ENCODE data around the gene C2CD4D. TPM values are rescaled to one million over a fixed set of nuclear protein-coding genes. Genes with fewer than 3 reads are reported as not detected.

The C2CD4D gene
- total RNA-seq, 1 experiment from 2014 or later = 1.2 TPM

DNA sequence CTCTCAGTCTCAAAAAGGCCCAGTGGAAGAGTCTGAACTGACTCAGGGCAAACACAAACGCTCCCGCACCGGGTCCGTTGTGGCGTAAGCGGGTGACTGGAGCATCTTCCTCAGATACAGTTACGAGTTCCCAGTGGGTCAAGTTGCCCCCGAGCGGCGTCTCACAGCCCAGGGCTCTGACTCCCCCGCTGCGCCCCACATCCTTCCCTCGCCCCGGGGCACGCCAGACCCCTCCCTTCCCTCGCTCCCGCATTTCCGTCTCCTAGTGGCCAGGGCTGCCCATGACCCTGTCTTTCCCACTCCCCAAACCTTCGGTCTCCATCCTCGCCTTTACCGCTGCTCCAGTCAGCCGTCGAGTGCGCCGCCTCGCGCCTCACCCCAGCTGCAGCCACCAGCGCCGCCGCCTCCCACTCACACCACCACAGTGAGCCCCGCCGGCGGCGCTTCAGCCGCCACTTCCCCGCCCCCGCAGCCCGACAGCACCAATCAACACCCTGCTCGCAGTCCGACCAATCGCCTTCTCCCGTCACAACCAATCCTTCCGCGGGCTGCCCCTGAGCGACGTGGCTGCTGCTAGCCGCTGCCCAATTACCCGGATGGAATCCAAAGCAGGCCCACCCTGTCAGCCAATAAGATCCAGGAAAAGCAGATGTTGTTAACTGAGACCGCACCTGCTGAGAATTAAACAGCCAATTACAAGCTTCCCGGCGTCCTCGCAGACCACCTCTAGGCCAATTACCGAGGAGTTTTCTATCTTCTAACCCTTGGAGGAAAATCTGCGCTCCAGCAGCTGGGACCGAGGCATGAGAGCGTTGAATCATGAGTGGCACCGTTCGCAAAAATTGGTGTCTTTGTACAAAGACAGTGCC is 49.3 kb downstream of the C2CD4D start, which contains the start of gene TDRKH:
TSS of gene TDRKH (minus strand) at position 430 of the 869 bp plus-strand sequence. CDS start 7,478 bp downstream, outside the sequence.
- no peaks in the 10 kb centered on the region for H3K36me3 ChIP-seq (ENCODE audit: control insufficient read depth, insufficient read depth, low read length)
- POLR2A ChIA-PET = interaction anchor here (0.5 to 0.6 kb wide), 3 partner anchors 53 to 709 kb away, joined by 3 to 6 read pairs (median 4); no protein-coding TSS in a partner anchor
- H3K27me3 ChIP-seq (ENCODE audit: control insufficient read depth, insufficient read depth, low read length) = no peaks in the 10 kb centered on the region
- BruUV-seq (replicated peaks) = TSS peak; percentile 80
- TF ChIP-seq TCF7L2 (IDR thresholded peaks at IDR 0.05; ENCODE audit: low read depth, low read length) = peak; percentile 17; the same call in 1 of the 2 replicates
- TF ChIP-seq SIN3A (IDR thresholded peaks at IDR 0.05; ENCODE audit: borderline replicate concordance, insufficient read depth, low read depth, low read length) = peak; percentile 9; the same call in 1 of the 2 replicates
- TF ChIP-seq, protein P1, sequence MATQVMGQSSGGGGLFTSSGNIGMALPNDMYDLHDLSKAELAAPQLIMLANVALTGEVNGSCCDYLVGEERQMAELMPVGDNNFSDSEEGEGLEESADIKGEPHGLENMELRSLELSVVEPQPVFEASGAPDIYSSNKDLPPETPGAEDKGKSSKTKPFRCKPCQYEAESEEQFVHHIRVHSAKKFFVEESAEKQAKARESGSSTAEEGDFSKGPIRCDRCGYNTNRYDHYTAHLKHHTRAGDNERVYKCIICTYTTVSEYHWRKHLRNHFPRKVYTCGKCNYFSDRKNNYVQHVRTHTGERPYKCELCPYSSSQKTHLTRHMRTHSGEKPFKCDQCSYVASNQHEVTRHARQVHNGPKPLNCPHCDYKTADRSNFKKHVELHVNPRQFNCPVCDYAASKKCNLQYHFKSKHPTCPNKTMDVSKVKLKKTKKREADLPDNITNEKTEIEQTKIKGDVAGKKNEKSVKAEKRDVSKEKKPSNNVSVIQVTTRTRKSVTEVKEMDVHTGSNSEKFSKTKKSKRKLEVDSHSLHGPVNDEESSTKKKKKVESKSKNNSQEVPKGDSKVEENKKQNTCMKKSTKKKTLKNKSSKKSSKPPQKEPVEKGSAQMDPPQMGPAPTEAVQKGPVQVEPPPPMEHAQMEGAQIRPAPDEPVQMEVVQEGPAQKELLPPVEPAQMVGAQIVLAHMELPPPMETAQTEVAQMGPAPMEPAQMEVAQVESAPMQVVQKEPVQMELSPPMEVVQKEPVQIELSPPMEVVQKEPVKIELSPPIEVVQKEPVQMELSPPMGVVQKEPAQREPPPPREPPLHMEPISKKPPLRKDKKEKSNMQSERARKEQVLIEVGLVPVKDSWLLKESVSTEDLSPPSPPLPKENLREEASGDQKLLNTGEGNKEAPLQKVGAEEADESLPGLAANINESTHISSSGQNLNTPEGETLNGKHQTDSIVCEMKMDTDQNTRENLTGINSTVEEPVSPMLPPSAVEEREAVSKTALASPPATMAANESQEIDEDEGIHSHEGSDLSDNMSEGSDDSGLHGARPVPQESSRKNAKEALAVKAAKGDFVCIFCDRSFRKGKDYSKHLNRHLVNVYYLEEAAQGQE (IDR thresholded peaks at IDR 0.05; ENCODE audit: insufficient read depth in 1 of 2, low read depth in 2 of 2, low read length in 1 of 2) = no peak
- TF ChIP-seq POLR2AphosphoS5 (IDR thresholded peaks at IDR 0.05; ENCODE audit: low read depth, low read length) = peak; percentile 48; the same call in 1 of the 2 replicates
- TF ChIP-seq, protein P2, sequence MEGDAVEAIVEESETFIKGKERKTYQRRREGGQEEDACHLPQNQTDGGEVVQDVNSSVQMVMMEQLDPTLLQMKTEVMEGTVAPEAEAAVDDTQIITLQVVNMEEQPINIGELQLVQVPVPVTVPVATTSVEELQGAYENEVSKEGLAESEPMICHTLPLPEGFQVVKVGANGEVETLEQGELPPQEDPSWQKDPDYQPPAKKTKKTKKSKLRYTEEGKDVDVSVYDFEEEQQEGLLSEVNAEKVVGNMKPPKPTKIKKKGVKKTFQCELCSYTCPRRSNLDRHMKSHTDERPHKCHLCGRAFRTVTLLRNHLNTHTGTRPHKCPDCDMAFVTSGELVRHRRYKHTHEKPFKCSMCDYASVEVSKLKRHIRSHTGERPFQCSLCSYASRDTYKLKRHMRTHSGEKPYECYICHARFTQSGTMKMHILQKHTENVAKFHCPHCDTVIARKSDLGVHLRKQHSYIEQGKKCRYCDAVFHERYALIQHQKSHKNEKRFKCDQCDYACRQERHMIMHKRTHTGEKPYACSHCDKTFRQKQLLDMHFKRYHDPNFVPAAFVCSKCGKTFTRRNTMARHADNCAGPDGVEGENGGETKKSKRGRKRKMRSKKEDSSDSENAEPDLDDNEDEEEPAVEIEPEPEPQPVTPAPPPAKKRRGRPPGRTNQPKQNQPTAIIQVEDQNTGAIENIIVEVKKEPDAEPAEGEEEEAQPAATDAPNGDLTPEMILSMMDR (IDR thresholded peaks at IDR 0.05) = no peak
- peak; percentile 99 for ATAC-seq
- intact Hi-C loops (cut with micrococcal nuclease; ENCODE audit: unreplicated experiment) (no loop called here), in situ Hi-C loops (cut with HindIII; ENCODE audit: low pct_unique_long_range_greater_than_20kb, low sequenced_read_pairs) (no loop called here)
- peak within 1 kb of the TSS; percentile 81 to 95 for H3K4me3 ChIP-seq (ENCODE audit: low read depth in 2 of 2, low read length in 2 of 2)
- H3K4me1 ChIP-seq (ENCODE audit: control insufficient read depth, insufficient read depth, low read length) = peaks cover 18% of the 10 kb centered on the region; the same call in 1 of the 2 replicates
- peak within 1 kb of the TSS; percentile 82 for H3K27ac ChIP-seq (ENCODE audit: low read length)
- CTCF ChIA-PET = interaction anchor here (0.7 kb wide), 1 partner anchor 40 kb away, joined by 3 read pairs; no protein-coding TSS in a partner anchor
- peak; percentile 96 for DNase-seq (ENCODE audit: low read depth, low spot score)
- no peaks in the 10 kb centered on the region for H3K9me3 ChIP-seq (ENCODE audit: control insufficient read depth, insufficient read depth, low read depth, low read length)

Other genes starting within 250 kb of the C2CD4D start
- gene SNX27, start 227.8 kb downstream of the C2CD4D start, total RNA-seq (2021; ENCODE audit: unreplicated experiment) = 58.4 TPM
- not detected for gene CELF3, start 123.0 kb downstream of the C2CD4D start, total RNA-seq (2021; ENCODE audit: unreplicated experiment)
- not detected for gene RIIAD1, start 118.3 kb downstream of the C2CD4D start, total RNA-seq (2021; ENCODE audit: unreplicated experiment)
- 98.3 TPM for gene MRPL9, start 76.3 kb downstream of the C2CD4D start, total RNA-seq (2021; ENCODE audit: unreplicated experiment)
- gene TDRKH, start 49.3 kb downstream of the C2CD4D start, total RNA-seq (2021; ENCODE audit: unreplicated experiment) = 33.6 TPM
- not detected for gene LINGO4, start 34.4 kb downstream of the C2CD4D start, total RNA-seq (2021; ENCODE audit: unreplicated experiment)
- gene RORC, start 8.0 kb downstream of the C2CD4D start, total RNA-seq (2021; ENCODE audit: unreplicated experiment) = not detected
- not detected for gene THEM5, start 13.9 kb upstream of the C2CD4D start, total RNA-seq (2021; ENCODE audit: unreplicated experiment)
- 21.8 TPM for gene THEM4, start 69.7 kb upstream of the C2CD4D start, total RNA-seq (2021; ENCODE audit: unreplicated experiment)
- 1,621 TPM for gene S100A10, start 154.0 kb upstream of the C2CD4D start, total RNA-seq (2021; ENCODE audit: unreplicated experiment)
- 474 TPM for gene S100A11, start 197.2 kb upstream of the C2CD4D start, total RNA-seq (2021; ENCODE audit: unreplicated experiment)
- gene TCHHL1, start 249.2 kb upstream of the C2CD4D start, total RNA-seq (2021; ENCODE audit: unreplicated experiment) = not detected

Measured in Panc1 (cell line).